Measurements from ENCODE around the gene NFIB. TPM values are rescaled to one million over a fixed set of nuclear protein-coding genes. Genes with fewer than 3 reads are reported as not detected.

Gene NFIB
- total RNA-seq, 5 donors from 2014 or later (not counting 1 experiment from before 2014, with no cell fraction given), result 0.15 to 0.89 (median 0.39) TPM; not detected in 1

GRCh38 chr9:14303521-14303920, 10.4 kb downstream of the NFIB start:
- Histone ChIP-seq H3K4me1 (ENCODE audit: control insufficient read depth in 1 of 2, extremely low read depth in 1 of 2, insufficient read depth in 2 of 2, low read length in 2 of 2) (no peaks in the 10 kb centered on the region), H3K27ac (ENCODE audit: low read length) (no peak overlapping the region), H3K27me3 (replicated peaks in 1 of 2; ENCODE audit: control insufficient read depth in 2 of 2, extremely low read depth in 1 of 2, insufficient read depth in 2 of 2, low read length in 1 of 2) (peaks cover 6 to 9% of the 10 kb centered on the region in 2 experiments), H3K4me3 (ENCODE audit: control insufficient read depth in 1 of 2, extremely low read depth in 1 of 2, low read length in 1 of 2) (no peak overlapping the region), H3K36me3 (ENCODE audit: control insufficient read depth in 2 of 2, extremely low read depth in 1 of 2, insufficient read depth in 1 of 2, low read length in 1 of 2) (no peaks in the 10 kb centered on the region), H3K9me3 (no peaks in the 10 kb centered on the region)
- no peak for DNase-seq
- H3K4me1 Mint-ChIP-seq, result no peaks in the 10 kb centered on the region
- no peaks in the 10 kb centered on the region for H3K36me3 Mint-ChIP-seq
- ChIA-PET POLR2A (no interaction called here), CTCF (no interaction called here)
- H3K27ac Mint-ChIP-seq, result no peak overlapping the region
- no peak overlapping the region for H3K4me3 Mint-ChIP-seq
- WGBS (ENCODE audit: insufficient coverage), result 75% methylated on average over 3 of the region's 9 CpGs
- H3K9me3 Mint-ChIP-seq, result no peaks in the 10 kb centered on the region
- peaks cover 47 to 50% of the 10 kb centered on the region in 2 donors for H3K27me3 Mint-ChIP-seq
- ATAC-seq (replicated peaks in 1 of 4), result no peak

- ATAC-seq (replicated peaks in 1 of 4) (no peak), DNase-seq (no peak)
- ChIA-PET POLR2A (no interaction called here), CTCF (no interaction called here)
- no peaks in the 10 kb centered on the region for H3K36me3 Mint-ChIP-seq
- no peaks in the 10 kb centered on the region for H3K36me3 ChIP-seq (ENCODE audit: control insufficient read depth in 2 of 2, extremely low read depth in 1 of 2, insufficient read depth in 1 of 2, low read length in 1 of 2)
- no peak overlapping the region for H3K27ac ChIP-seq (ENCODE audit: low read length)
- no peaks in the 10 kb centered on the region for H3K4me1 ChIP-seq (ENCODE audit: control insufficient read depth in 1 of 2, extremely low read depth in 1 of 2, insufficient read depth in 2 of 2, low read length in 2 of 2)
- H3K27me3 Mint-ChIP-seq, result peaks cover 46% of the 10 kb centered on the region in 2 donors
- H3K27me3 ChIP-seq (replicated peaks in 1 of 2; ENCODE audit: control insufficient read depth in 2 of 2, extremely low read depth in 1 of 2, insufficient read depth in 2 of 2, low read length in 1 of 2), result peaks cover 6 to 11% of the 10 kb centered on the region in 2 experiments
- H3K9me3 Mint-ChIP-seq, result no peaks in the 10 kb centered on the region
- H3K9me3 ChIP-seq, result no peaks in the 10 kb centered on the region
- WGBS (ENCODE audit: insufficient coverage), result no CpG with 5 or more reads among the region's 2 CpGs
- no peak overlapping the region for H3K4me3 ChIP-seq (ENCODE audit: control insufficient read depth in 1 of 2, extremely low read depth in 1 of 2, low read length in 1 of 2)
- no peak overlapping the region for H3K27ac Mint-ChIP-seq
- H3K4me1 Mint-ChIP-seq, result no peaks in the 10 kb centered on the region
- H3K4me3 Mint-ChIP-seq, result no peak overlapping the region
Observed at GRCh38 chr9:14303100-14303499, 10.8 kb downstream of the NFIB start.

- no peaks in the 10 kb centered on the region for H3K9me3 Mint-ChIP-seq
- CTCF ChIA-PET, result no interaction called here
- no peaks in the 10 kb centered on the region for H3K36me3 ChIP-seq (ENCODE audit: control insufficient read depth in 2 of 2, extremely low read depth in 1 of 2, insufficient read depth in 1 of 2, low read length in 1 of 2)
- H3K27ac Mint-ChIP-seq, result no peak overlapping the region
- 14% methylated on average over 2 of the region's 4 CpGs for WGBS (ENCODE audit: insufficient coverage)
- POLR2A ChIA-PET, result no interaction called here
- H3K9me3 ChIP-seq, result no peaks in the 10 kb centered on the region
- no peaks in the 10 kb centered on the region for H3K4me1 Mint-ChIP-seq
- H3K27me3 ChIP-seq (replicated peaks in 1 of 2; ENCODE audit: control insufficient read depth in 2 of 2, extremely low read depth in 1 of 2, insufficient read depth in 2 of 2, low read length in 1 of 2), result peaks cover 6 to 11% of the 10 kb centered on the region in 2 experiments
- ATAC-seq (replicated peaks in 1 of 4) (no peak), DNase-seq (no peak)
- H3K4me3 ChIP-seq (ENCODE audit: control insufficient read depth in 1 of 2, extremely low read depth in 1 of 2, low read length in 1 of 2), result no peak overlapping the region
- H3K4me3 Mint-ChIP-seq, result no peak overlapping the region
- no peaks in the 10 kb centered on the region for H3K36me3 Mint-ChIP-seq
- H3K27me3 Mint-ChIP-seq, result peaks cover 41% of the 10 kb centered on the region in 2 donors
- no peaks in the 10 kb centered on the region for H3K4me1 ChIP-seq (ENCODE audit: control insufficient read depth in 1 of 2, extremely low read depth in 1 of 2, insufficient read depth in 2 of 2, low read length in 2 of 2)
- no peak overlapping the region for H3K27ac ChIP-seq (ENCODE audit: low read length)
Observed at GRCh38 chr9:14302405-14302804, 11.5 kb downstream of the NFIB start.

GRCh38 chr9:14301583-14302021, 12.3 kb downstream of the NFIB start:
- ChIA-PET CTCF (no interaction called here), POLR2A (interaction anchor here in 1 of 2 donors (0.7 kb wide), 1 partner anchor 25 kb away, joined by 6 read pairs; no protein-coding TSS in a partner anchor)
- Mint-ChIP-seq H3K4me1 (no peaks in the 10 kb centered on the region), H3K36me3 (no peaks in the 10 kb centered on the region), H3K27me3 (peaks cover 40 to 43% of the 10 kb centered on the region in 2 donors), H3K9me3 (no peaks in the 10 kb centered on the region), H3K27ac (no peak overlapping the region), H3K4me3 (no peak overlapping the region)
- no CpG with 5 or more reads among the region's 1 CpG for WGBS (ENCODE audit: insufficient coverage)
- peaks cover 3 to 11% of the 10 kb centered on the region in 2 experiments for H3K27me3 ChIP-seq (replicated peaks in 1 of 2; ENCODE audit: control insufficient read depth in 2 of 2, extremely low read depth in 1 of 2, insufficient read depth in 2 of 2, low read length in 1 of 2)
- DNase-seq, result no peak
- H3K27ac ChIP-seq (ENCODE audit: low read length), result no peak overlapping the region
- H3K4me1 ChIP-seq (ENCODE audit: control insufficient read depth in 1 of 2, extremely low read depth in 1 of 2, insufficient read depth in 2 of 2, low read length in 2 of 2), result no peaks in the 10 kb centered on the region
- no peak overlapping the region for H3K4me3 ChIP-seq (ENCODE audit: control insufficient read depth in 1 of 2, extremely low read depth in 1 of 2, low read length in 1 of 2)
- ATAC-seq (replicated peaks in 1 of 4), result no peak
- H3K36me3 ChIP-seq (ENCODE audit: control insufficient read depth in 2 of 2, extremely low read depth in 1 of 2, insufficient read depth in 1 of 2, low read length in 1 of 2), result no peaks in the 10 kb centered on the region
- no peaks in the 10 kb centered on the region for H3K9me3 ChIP-seq

- H3K4me1 ChIP-seq (ENCODE audit: control insufficient read depth in 1 of 2, extremely low read depth in 1 of 2, insufficient read depth in 2 of 2, low read length in 2 of 2), result no peaks in the 10 kb centered on the region
- peaks cover 42 to 44% of the 10 kb centered on the region in 2 donors for H3K27me3 Mint-ChIP-seq
- ATAC-seq (replicated peaks in 1 of 4) (no peak), DNase-seq (no peak)
- no peaks in the 10 kb centered on the region for H3K4me1 Mint-ChIP-seq
- CTCF ChIA-PET, result no interaction called here
- no peak overlapping the region for H3K4me3 ChIP-seq (ENCODE audit: control insufficient read depth in 1 of 2, extremely low read depth in 1 of 2, low read length in 1 of 2)
- H3K36me3 ChIP-seq (ENCODE audit: control insufficient read depth in 2 of 2, extremely low read depth in 1 of 2, insufficient read depth in 1 of 2, low read length in 1 of 2), result no peaks in the 10 kb centered on the region
- no CpG with 5 or more reads among the region's 4 CpGs for WGBS (ENCODE audit: insufficient coverage)
- no peaks in the 10 kb centered on the region for H3K9me3 Mint-ChIP-seq
- peaks cover 5 to 11% of the 10 kb centered on the region in 2 experiments for H3K27me3 ChIP-seq (replicated peaks in 1 of 2; ENCODE audit: control insufficient read depth in 2 of 2, extremely low read depth in 1 of 2, insufficient read depth in 2 of 2, low read length in 1 of 2)
- no peak overlapping the region for H3K4me3 Mint-ChIP-seq
- H3K36me3 Mint-ChIP-seq, result no peaks in the 10 kb centered on the region
- no peak overlapping the region for H3K27ac ChIP-seq (ENCODE audit: low read length)
- H3K9me3 ChIP-seq, result no peaks in the 10 kb centered on the region
- H3K27ac Mint-ChIP-seq, result no peak overlapping the region
- POLR2A ChIA-PET, result no interaction called here
Observed at GRCh38 chr9:14301006-14301405, 12.9 kb downstream of the NFIB start.

GRCh38 chr9:14300588-14300987, 13.4 kb downstream of the NFIB start:
- H3K27me3 ChIP-seq (replicated peaks in 1 of 2; ENCODE audit: control insufficient read depth in 2 of 2, extremely low read depth in 1 of 2, insufficient read depth in 2 of 2, low read length in 1 of 2), result peaks cover 5 to 11% of the 10 kb centered on the region in 2 experiments
- no peaks in the 10 kb centered on the region for H3K9me3 Mint-ChIP-seq
- H3K36me3 ChIP-seq (ENCODE audit: control insufficient read depth in 2 of 2, extremely low read depth in 1 of 2, insufficient read depth in 1 of 2, low read length in 1 of 2), result no peaks in the 10 kb centered on the region
- H3K27ac ChIP-seq (ENCODE audit: low read length), result no peak overlapping the region
- peaks cover 41 to 44% of the 10 kb centered on the region in 2 donors for H3K27me3 Mint-ChIP-seq
- DNase-seq (no peak), ATAC-seq (replicated peaks in 1 of 4) (no peak)
- no peak overlapping the region for H3K4me3 ChIP-seq (ENCODE audit: control insufficient read depth in 1 of 2, extremely low read depth in 1 of 2, low read length in 1 of 2)
- WGBS (ENCODE audit: insufficient coverage), result 80% methylated on average over 1 of the region's 3 CpGs
- no peaks in the 10 kb centered on the region for H3K36me3 Mint-ChIP-seq
- H3K4me1 ChIP-seq (ENCODE audit: control insufficient read depth in 1 of 2, extremely low read depth in 1 of 2, insufficient read depth in 2 of 2, low read length in 2 of 2), result no peaks in the 10 kb centered on the region
- ChIA-PET POLR2A (no interaction called here), CTCF (no interaction called here)
- H3K4me1 Mint-ChIP-seq, result no peaks in the 10 kb centered on the region
- no peaks in the 10 kb centered on the region for H3K9me3 ChIP-seq
- no peak overlapping the region for H3K4me3 Mint-ChIP-seq
- no peak overlapping the region for H3K27ac Mint-ChIP-seq

GRCh38 chr9:14300040-14300439, 13.9 kb downstream of the NFIB start:
- H3K27me3 Mint-ChIP-seq, result peaks cover 36 to 40% of the 10 kb centered on the region in 2 donors
- H3K27me3 ChIP-seq (replicated peaks in 1 of 2; ENCODE audit: control insufficient read depth in 2 of 2, extremely low read depth in 1 of 2, insufficient read depth in 2 of 2, low read length in 1 of 2), result peaks cover 5 to 11% of the 10 kb centered on the region in 2 experiments

More at GRCh38 chr9:14300040-14300439, 13.9 kb downstream of the NFIB start:
- Histone ChIP-seq H3K27ac (ENCODE audit: low read length) (no peak overlapping the region), H3K36me3 (ENCODE audit: control insufficient read depth in 2 of 2, extremely low read depth in 1 of 2, insufficient read depth in 1 of 2, low read length in 1 of 2) (no peaks in the 10 kb centered on the region), H3K9me3 (no peaks in the 10 kb centered on the region), H3K4me3 (ENCODE audit: control insufficient read depth in 1 of 2, extremely low read depth in 1 of 2, low read length in 1 of 2) (no peak overlapping the region), H3K4me1 (ENCODE audit: control insufficient read depth in 1 of 2, extremely low read depth in 1 of 2, insufficient read depth in 2 of 2, low read length in 2 of 2) (no peaks in the 10 kb centered on the region)
- H3K9me3 Mint-ChIP-seq, result no peaks in the 10 kb centered on the region
- H3K4me1 Mint-ChIP-seq, result no peaks in the 10 kb centered on the region
- H3K36me3 Mint-ChIP-seq, result no peaks in the 10 kb centered on the region
- DNase-seq (no peak), ATAC-seq (replicated peaks in 1 of 4) (no peak)
- CTCF ChIA-PET, result no interaction called here
- H3K27ac Mint-ChIP-seq, result no peak overlapping the region
- no peak overlapping the region for H3K4me3 Mint-ChIP-seq
- POLR2A ChIA-PET, result no interaction called here
- WGBS (ENCODE audit: insufficient coverage), result 100% methylated on average over 1 of the region's 9 CpGs

Data from T-cell (primary cell).